Liver (tissue), 3 donors: ENCODE measurements around the gene TPRN.

Source experiments
- CTCF ChIP-seq: fragments of 150-350 bp; IDR thresholded peaks from 2 replicates; pipeline ENCODE4 v1.5.1; 2017; ENCODE audit warnings: improper control_type of control experiment, low read depth, low read length; ENCODE audit not compliant: missing input control
- EGR1 ChIP-seq, 2 donors: IDR thresholded peaks; 2 replicates each; pipeline ENCODE4 v1.6.1; 2016 to 2018; ENCODE audit warnings: antibody characterized with exemption in 2 of 2, low read depth in 2 of 2
- TF ChIP-seq, protein P1 (sequence below): IDR thresholded peaks from 2 replicates; pipeline ENCODE4 v1.6.1; 2016; ENCODE audit warnings: antibody characterized with exemption
- TF ChIP-seq, protein P2 (sequence below): IDR thresholded peaks from 2 replicates; pipeline ENCODE4 v1.6.1; 2016; ENCODE audit warnings: antibody characterized with exemption, mild to moderate bottlenecking
- donor health status: healthy.
- donor health status: healthy.

- TF ChIP-seq EGR1 (IDR thresholded peaks at IDR 0.05; ENCODE audit: low read depth in 2 of 2) (no peak), CTCF (no peak)
- TF ChIP-seq, protein P1, sequence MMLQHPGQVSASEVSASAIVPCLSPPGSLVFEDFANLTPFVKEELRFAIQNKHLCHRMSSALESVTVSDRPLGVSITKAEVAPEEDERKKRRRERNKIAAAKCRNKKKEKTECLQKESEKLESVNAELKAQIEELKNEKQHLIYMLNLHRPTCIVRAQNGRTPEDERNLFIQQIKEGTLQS, result no peak
- TF ChIP-seq, protein P2, sequence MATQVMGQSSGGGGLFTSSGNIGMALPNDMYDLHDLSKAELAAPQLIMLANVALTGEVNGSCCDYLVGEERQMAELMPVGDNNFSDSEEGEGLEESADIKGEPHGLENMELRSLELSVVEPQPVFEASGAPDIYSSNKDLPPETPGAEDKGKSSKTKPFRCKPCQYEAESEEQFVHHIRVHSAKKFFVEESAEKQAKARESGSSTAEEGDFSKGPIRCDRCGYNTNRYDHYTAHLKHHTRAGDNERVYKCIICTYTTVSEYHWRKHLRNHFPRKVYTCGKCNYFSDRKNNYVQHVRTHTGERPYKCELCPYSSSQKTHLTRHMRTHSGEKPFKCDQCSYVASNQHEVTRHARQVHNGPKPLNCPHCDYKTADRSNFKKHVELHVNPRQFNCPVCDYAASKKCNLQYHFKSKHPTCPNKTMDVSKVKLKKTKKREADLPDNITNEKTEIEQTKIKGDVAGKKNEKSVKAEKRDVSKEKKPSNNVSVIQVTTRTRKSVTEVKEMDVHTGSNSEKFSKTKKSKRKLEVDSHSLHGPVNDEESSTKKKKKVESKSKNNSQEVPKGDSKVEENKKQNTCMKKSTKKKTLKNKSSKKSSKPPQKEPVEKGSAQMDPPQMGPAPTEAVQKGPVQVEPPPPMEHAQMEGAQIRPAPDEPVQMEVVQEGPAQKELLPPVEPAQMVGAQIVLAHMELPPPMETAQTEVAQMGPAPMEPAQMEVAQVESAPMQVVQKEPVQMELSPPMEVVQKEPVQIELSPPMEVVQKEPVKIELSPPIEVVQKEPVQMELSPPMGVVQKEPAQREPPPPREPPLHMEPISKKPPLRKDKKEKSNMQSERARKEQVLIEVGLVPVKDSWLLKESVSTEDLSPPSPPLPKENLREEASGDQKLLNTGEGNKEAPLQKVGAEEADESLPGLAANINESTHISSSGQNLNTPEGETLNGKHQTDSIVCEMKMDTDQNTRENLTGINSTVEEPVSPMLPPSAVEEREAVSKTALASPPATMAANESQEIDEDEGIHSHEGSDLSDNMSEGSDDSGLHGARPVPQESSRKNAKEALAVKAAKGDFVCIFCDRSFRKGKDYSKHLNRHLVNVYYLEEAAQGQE, result no peak
Observed at GRCh38 chr9:137242269-137243203, 42.0 kb upstream of the TPRN start.
